Measurements from ENCODE around the gene SH2D1A.

DNA sequence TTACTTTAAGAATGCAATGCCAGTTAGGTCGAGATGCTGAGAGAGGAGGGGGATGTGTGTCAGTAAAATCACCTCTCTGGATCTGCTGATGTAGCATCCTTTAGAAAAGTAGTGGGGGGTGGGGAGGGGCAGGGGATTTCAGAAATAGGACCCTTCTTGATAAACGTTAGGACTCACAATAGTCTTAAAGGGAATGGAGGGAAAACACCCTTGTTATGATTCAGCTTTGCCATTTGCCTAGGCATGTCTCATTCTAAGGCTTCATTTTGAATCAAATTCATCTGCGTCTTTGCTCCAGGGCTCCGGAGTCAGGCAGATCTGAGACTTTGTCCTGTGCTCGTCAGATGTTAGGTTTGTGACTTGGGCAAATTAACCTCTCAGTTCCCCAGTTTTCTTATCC is 879 bp downstream of the SH2D1A start:
- TF ChIP-seq, protein P1, sequence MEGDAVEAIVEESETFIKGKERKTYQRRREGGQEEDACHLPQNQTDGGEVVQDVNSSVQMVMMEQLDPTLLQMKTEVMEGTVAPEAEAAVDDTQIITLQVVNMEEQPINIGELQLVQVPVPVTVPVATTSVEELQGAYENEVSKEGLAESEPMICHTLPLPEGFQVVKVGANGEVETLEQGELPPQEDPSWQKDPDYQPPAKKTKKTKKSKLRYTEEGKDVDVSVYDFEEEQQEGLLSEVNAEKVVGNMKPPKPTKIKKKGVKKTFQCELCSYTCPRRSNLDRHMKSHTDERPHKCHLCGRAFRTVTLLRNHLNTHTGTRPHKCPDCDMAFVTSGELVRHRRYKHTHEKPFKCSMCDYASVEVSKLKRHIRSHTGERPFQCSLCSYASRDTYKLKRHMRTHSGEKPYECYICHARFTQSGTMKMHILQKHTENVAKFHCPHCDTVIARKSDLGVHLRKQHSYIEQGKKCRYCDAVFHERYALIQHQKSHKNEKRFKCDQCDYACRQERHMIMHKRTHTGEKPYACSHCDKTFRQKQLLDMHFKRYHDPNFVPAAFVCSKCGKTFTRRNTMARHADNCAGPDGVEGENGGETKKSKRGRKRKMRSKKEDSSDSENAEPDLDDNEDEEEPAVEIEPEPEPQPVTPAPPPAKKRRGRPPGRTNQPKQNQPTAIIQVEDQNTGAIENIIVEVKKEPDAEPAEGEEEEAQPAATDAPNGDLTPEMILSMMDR (IDR thresholded peaks at IDR 0.05; ENCODE audit: insufficient read depth, low read depth, low read length): no peak
- TF ChIP-seq EZH2 (IDR thresholded peaks at IDR 0.05; ENCODE audit: insufficient read depth, low read length): no peak

Data from astrocyte (in vitro differentiated cells and primary cell).